HepG2 (cell line): Measurements from ENCODE around the gene COA1. TPM values are rescaled to one million over a fixed set of nuclear protein-coding genes. Genes with fewer than 3 reads are reported as not detected.

Source experiments
- ATAC-seq: fragments of 200-7000 bp; cut with Tn5 transposase; 3 replicates; pipeline ENCODE4 v1.9.1; 2020; ENCODE audit warnings: mild to moderate bottlenecking, moderate library complexity
- BruUV-seq: library from RNA; stranded (reverse); fragments of 400-500 nt; replicated peaks from 2 replicates; lab custom pipeline; 2021; lab: Mats Ljungman, UMichigan
- CTCF ChIA-PET: fragments of 300-600 bp; formaldehyde crosslinking; extraction: SDS; loops from one replicate; lab custom pipeline; 2021; ENCODE audit warnings: low total read pairs, inconsistent platforms, low intra/inter-chr PET ratio; lab: Yijun Ruan, JAX
- POLR2A ChIA-PET: fragments of 350-600 bp; sonication (Branson Sonifier 250); formaldehyde crosslinking; loops from one replicate; lab custom pipeline; 2020; ENCODE audit warnings: antibody characterized with exemption, inconsistent platforms; lab: Yijun Ruan, JAX
- DNase-seq: peaks from one replicate; pipeline ENCODE4 v3.0.0-alpha.2; 2015; ENCODE audit warnings: low spot score
- FAIRE-seq: peaks from 3 replicates; lab custom pipeline; 2011; peaks lifted over from hg19 to GRCh38; lab: Jason Lieb, UNC
- H2AFZ ChIP-seq: one replicate; pipeline ENCODE4 v1.6.1; 2011; ENCODE audit warnings: low read length, inconsistent platforms
- H3K27ac ChIP-seq: fragments of 300-600 bp; 3 replicates; pipeline ENCODE4 v1.8.0; 2011; ENCODE audit warnings: mixed run types, mild to moderate bottlenecking, mixed read lengths, low read length, inconsistent platforms; ENCODE audit not compliant: insufficient read depth; ENCODE audit errors: extremely low read length
- H3K27me3 ChIP-seq, 2 experiments: fragments of 200-600 bp in 1 of 2; 2 replicates in 1 of 2; 3 replicates in 1 of 2; pipeline versions ENCODE4 v1.6.0 to v1.8.0; 2011; ENCODE audit warnings: low read length in 2 of 2, mild to moderate bottlenecking in 2 of 2, moderate library complexity in 2 of 2, inconsistent platforms in 1 of 2; ENCODE audit not compliant: insufficient read depth in 2 of 2, control insufficient read depth in 1 of 2
- H3K36me3 ChIP-seq, 2 experiments: fragments of 200-600 bp in 1 of 2; replicated peaks in 1 of 2; 2 replicates in 1 of 2; 3 replicates in 1 of 2; pipeline versions ENCODE4 v1.5.1 to v1.8.0; 2011; ENCODE audit warnings: low read length in 2 of 2, inconsistent platforms in 1 of 2; ENCODE audit not compliant: insufficient read depth in 2 of 2, control insufficient read depth in 1 of 2
- H3K4me1 ChIP-seq: 2 replicates; pipeline ENCODE4 v1.5.1; 2012; ENCODE audit warnings: low read length, inconsistent platforms; ENCODE audit not compliant: insufficient read depth
- H3K4me2 ChIP-seq: 2 replicates; pipeline ENCODE4 v1.6.0; 2011; ENCODE audit warnings: low read depth, low read length, inconsistent platforms
- H3K4me3 ChIP-seq, 3 experiments: fragments of 200-600 bp in 1 of 3; sonication (generic), shearing (Covaris generic) in 1 of 3; replicated peaks in 1 of 3; 2 replicates each; pipeline ENCODE4 v1.5.1; 2011 to 2016; ENCODE audit warnings: low read length in 3 of 3, inconsistent platforms in 2 of 3, low read depth in 2 of 3, mild to moderate bottlenecking in 2 of 3, control low read depth in 1 of 3, mixed read lengths in 1 of 3; ENCODE audit not compliant: insufficient read depth in 1 of 3
- H3K79me2 ChIP-seq: one replicate; pipeline ENCODE4 v1.6.1; 2011; ENCODE audit warnings: low read length, inconsistent platforms; ENCODE audit not compliant: insufficient read depth
- H3K9ac ChIP-seq: 2 replicates; pipeline ENCODE4 v1.6.0; 2011; ENCODE audit warnings: mild to moderate bottlenecking, low read depth, low read length, inconsistent platforms; ENCODE audit not compliant: insufficient read depth
- H3K9me3 ChIP-seq: 2 replicates; pipeline ENCODE4 v1.5.1; 2012; ENCODE audit warnings: mild to moderate bottlenecking, low read length
- H4K20me1 ChIP-seq: 2 replicates; pipeline ENCODE4 v1.6.0; 2011; ENCODE audit warnings: inconsistent platforms, mild to moderate bottlenecking, low read length, moderate library complexity; ENCODE audit not compliant: insufficient read depth
- ASH2L ChIP-seq: fragments of 300-600, 200-600 bp; sonication (generic); IDR thresholded peaks from 2 replicates; pipeline ENCODE4 v1.7.0; 2017; ENCODE audit warnings: low read depth, mild to moderate bottlenecking, moderate library complexity, mixed read lengths, low read length; ENCODE audit not compliant: insufficient read length
- CEBPB ChIP-seq: IDR thresholded peaks from 2 replicates; pipeline ENCODE4 v1.6.1; 2011; ENCODE audit warnings: low read depth, low read length, improper control_type of control experiment, borderline replicate concordance
- GABPB1 ChIP-seq: IDR thresholded peaks from 2 replicates; pipeline ENCODE4 v1.6.1; 2016; ENCODE audit warnings: mild to moderate bottlenecking, missing genetic modification reagents, moderate library complexity, missing compliant biosample characterization
- GMEB1 ChIP-seq: sonication (generic); formaldehyde crosslinking; IDR thresholded peaks from 2 replicates; pipeline ENCODE4 v1.5.1; 2020; ENCODE audit warnings: missing genetic modification reagents, mild to moderate bottlenecking, borderline replicate concordance
- KAT7 ChIP-seq: IDR thresholded peaks from 2 replicates; pipeline ENCODE4 v1.6.1; 2018; ENCODE audit warnings: borderline replicate concordance, missing compliant biosample characterization
- KDM5B ChIP-seq: sonication (generic); formaldehyde crosslinking; IDR thresholded peaks from 2 replicates; pipeline ENCODE4 v1.4.0; 2020; ENCODE audit warnings: missing genetic modification reagents, mild to moderate bottlenecking, borderline replicate concordance
- MBNL3 ChIP-seq: fragments of 250-450 bp; sonication (Bioruptor Pico); conservative IDR thresholded peaks from 2 replicates; pipeline ENCODE4 v1.8.0; 2022; ENCODE audit warnings: mild to moderate bottlenecking, inconsistent platforms
- MXD4 ChIP-seq: IDR thresholded peaks from 2 replicates; pipeline ENCODE4 v1.6.1; 2016; ENCODE audit warnings: mild to moderate bottlenecking, missing biosample characterization, missing genetic modification reagents
- SYNCRIP ChIP-seq: fragments of 200-400 bp; formaldehyde crosslinking; IDR thresholded peaks from 2 replicates; pipeline ENCODE4 v1.6.1; 2018; ENCODE audit warnings: mild to moderate bottlenecking, low read depth, low read length; ENCODE audit not compliant: insufficient read depth
- THYN1 ChIP-seq: sonication (generic); formaldehyde crosslinking; IDR thresholded peaks from 2 replicates; pipeline ENCODE4 v1.8.1; 2023; ENCODE audit warnings: low read depth, mild to moderate bottlenecking, moderate library complexity, missing genetic modification reagents, borderline replicate concordance
- UBTF ChIP-seq: sonication (generic); formaldehyde crosslinking; IDR thresholded peaks from 2 replicates; pipeline ENCODE4 v1.4.0; 2020; ENCODE audit warnings: mild to moderate bottlenecking, missing genetic modification reagents
- YEATS2 ChIP-seq: sonication (generic); formaldehyde crosslinking; IDR thresholded peaks from 2 replicates; pipeline ENCODE4 v1.4.0; 2020; ENCODE audit warnings: missing genetic modification reagents, borderline replicate concordance
- ZNF549 ChIP-seq: sonication (generic); formaldehyde crosslinking; IDR thresholded peaks from 2 replicates; pipeline ENCODE4 v1.5.0; 2020; ENCODE audit warnings: missing genetic modification reagents
- ZNF790 ChIP-seq: sonication (generic); formaldehyde crosslinking; IDR thresholded peaks from 2 replicates; pipeline ENCODE4 v1.8.0; 2022; ENCODE audit warnings: missing genetic modification reagents, mild to moderate bottlenecking, borderline replicate concordance
- WGBS: methylation state at CpG from one replicate; pipeline ENCODE4 v1.1.6; 2017; ENCODE audit warnings: low lambda C conversion rate; 5-methylcytosine and 5-hydroxymethylcytosine counted together
- in situ Hi-C: cut with HindIII; loops from 2 replicates; pipeline ENCODE4 v1.10.0; 2017; ENCODE audit warnings: low pct_unique_long_range_greater_than_20kb; ENCODE audit not compliant: extremely low pct_ligation_motif_present
- intact Hi-C: fragments of 100-400 bp; cut with micrococcal nuclease; formaldehyde crosslinking; loops from one replicate; pipeline ENCODE4 v1.10.0; 2022; ENCODE audit not compliant: unreplicated experiment
- polyA plus RNA-seq, 8 experiments: library from polyadenylated mRNA; depleted of rRNA in 3 of 8; stranded (reverse) in 7 of 8; unstranded in 1 of 8; fragments of >200 nt; fragmentation: Illumina TruSeq in 4 of 8; extraction: Trizol in 4 of 8; gene quantifications; 2 replicates each; pipeline versions ENCODE4 v1.2.1 to v1.2.3, GENCODE V29; 2011 to 2016; ENCODE audit warnings: low read depth in 4 of 8, missing spikeins in 1 of 8, mixed read lengths in 1 of 8; ENCODE audit not compliant: insufficient read depth in 1 of 8
- total RNA-seq, 5 experiments: library from RNA; depleted of rRNA; stranded (reverse); fragments of >200 nt; fragmentation: Illumina TruSeq; extraction: Trizol; gene quantifications; 2 replicates each; pipeline ENCODE4 v1.2.3, GENCODE V29; 2016; ENCODE audit warnings: low read depth in 1 of 5
- TF ChIP-seq, protein P1 (sequence below): sonication (generic); formaldehyde crosslinking; IDR thresholded peaks from 2 replicates; pipeline ENCODE4 v1.4.0; 2020; ENCODE audit warnings: missing genetic modification reagents, low read depth, mild to moderate bottlenecking, borderline replicate concordance

Gene COA1
- total and polyA plus RNA-seq, 2 of the 13 experiments (the other 11 are each of a cell fraction or from before 2014, with no cell fraction given) = 33.2 to 65.7 TPM

DNA sequence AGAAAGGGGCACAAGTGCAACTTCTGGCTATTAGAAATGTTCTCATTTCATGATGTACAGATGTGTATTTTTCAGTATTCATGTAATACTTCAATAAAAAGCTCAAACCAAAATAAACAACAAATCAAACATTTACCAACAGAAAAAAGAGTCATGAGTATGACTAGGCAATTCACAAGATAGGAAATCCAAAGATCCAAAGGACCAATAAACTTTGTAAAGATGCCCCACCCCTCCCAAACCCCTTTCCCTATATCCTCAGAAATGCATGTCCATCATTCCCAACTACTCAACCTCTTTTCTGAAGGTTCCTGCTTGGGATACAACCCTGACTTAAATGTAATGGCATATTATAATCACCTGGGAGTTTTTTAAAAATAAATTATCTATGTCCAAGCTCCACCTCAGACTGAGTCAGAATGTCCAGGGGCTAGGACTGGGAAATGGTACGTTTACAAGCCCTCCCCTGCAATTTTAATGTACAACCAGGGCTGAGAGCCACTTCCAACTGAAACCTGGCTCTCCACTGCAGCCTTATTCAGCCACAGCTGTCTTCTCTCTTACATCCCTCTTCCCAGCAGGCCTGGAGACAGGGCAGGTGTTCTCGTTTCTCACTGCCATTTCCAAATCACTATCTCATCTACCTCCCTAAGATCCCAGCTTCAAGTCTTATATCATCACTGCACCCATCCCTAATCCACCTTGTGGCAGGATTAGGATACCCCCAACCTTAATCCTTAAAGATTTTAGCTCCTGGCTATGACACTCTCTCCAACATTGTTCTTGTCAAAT lies 36.5 kb downstream of the COA1 start (continued):
- TF ChIP-seq GMEB1 (no peak), GABPB1 (CRISPR knock-in tag) (no peak)

DNA sequence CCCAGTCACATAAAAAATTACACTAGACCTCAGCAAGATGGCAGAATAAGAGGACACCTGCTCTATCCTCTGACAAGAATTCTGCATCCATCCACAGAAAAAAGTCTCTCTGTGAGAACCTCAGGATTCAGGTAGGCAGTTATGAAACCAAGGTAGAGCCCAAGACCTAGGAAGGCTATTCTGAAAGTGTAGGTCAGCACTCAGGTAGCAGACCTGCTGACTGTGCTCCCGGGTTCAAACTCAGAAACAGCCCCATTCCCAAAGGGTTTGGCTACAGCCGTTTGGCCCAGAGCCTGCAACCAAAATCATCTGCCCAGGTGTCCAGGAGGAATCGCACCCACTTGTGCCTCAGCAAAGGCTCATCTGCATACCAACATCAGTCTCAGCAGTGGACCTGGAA lies 37.7 kb downstream of the COA1 start:
- intact Hi-C loops = loop anchor here (5.0 kb wide), 1 partner anchor 34 kb away; no protein-coding TSS in a partner anchor
- no peak overlapping the region for H3K4me3 ChIP-seq
- WGBS = 96% methylated on average over 3 of the region's 3 CpGs
- no peak overlapping the region for H3K4me2 ChIP-seq
- H2AFZ ChIP-seq = no peak overlapping the region
- H3K36me3 ChIP-seq = no peaks in the 10 kb centered on the region
- no peak overlapping the region for H3K27ac ChIP-seq
- BruUV-seq = no TSS peak
- H3K4me1 ChIP-seq = peaks cover 55% of the 10 kb centered on the region
- no peak for ATAC-seq
- H3K27me3 ChIP-seq = no peaks in the 10 kb centered on the region
- DNase-seq = no peak
- in situ Hi-C loops = loop anchor here (10.0 kb wide), 1 partner anchor 47 kb away; no protein-coding TSS in a partner anchor
- H3K79me2 ChIP-seq = peaks cover 97% of the 10 kb centered on the region
- ChIA-PET CTCF (no interaction called here), POLR2A (interaction anchor here (2.7 kb wide), 1 partner anchor 109 kb away, joined by 17 read pairs; the partner anchor contains the start of gene STK17A)
- no peak for FAIRE-seq
- H3K9me3 ChIP-seq = no peaks in the 10 kb centered on the region
- H4K20me1 ChIP-seq = no peaks in the 10 kb centered on the region; the same call in 1 of the 2 replicates
- H3K9ac ChIP-seq = no peak overlapping the region
- TF ChIP-seq ZNF549 = no peak
- TF ChIP-seq YEATS2 (CRISPR knock-in tag) = no peak
- no peak for TF ChIP-seq KDM5B (CRISPR knock-in tag)
- TF ChIP-seq ASH2L = no peak
- TF ChIP-seq UBTF = no peak
- no peak for TF ChIP-seq KAT7 (CRISPR knock-in tag)
- no peak for TF ChIP-seq CEBPB
- TF ChIP-seq, protein P1, sequence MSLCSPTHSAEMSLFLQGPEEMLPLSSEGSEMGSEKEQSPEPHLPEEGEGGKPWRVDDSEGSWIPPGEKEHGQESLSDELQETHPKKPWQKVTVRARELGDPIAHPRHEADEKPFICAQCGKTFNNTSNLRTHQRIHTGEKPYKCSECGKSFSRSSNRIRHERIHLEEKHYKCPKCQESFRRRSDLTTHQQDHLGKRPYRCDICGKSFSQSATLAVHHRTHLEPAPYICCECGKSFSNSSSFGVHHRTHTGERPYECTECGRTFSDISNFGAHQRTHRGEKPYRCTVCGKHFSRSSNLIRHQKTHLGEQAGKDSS = no peak
- TF ChIP-seq THYN1 = no peak
- TF ChIP-seq MXD4 (CRISPR knock-in tag) = no peak
- no peak for TF ChIP-seq MBNL3 (CRISPR knock-in tag)
- no peak for TF ChIP-seq ZNF790 (CRISPR knock-in tag)
- TF ChIP-seq SYNCRIP = no peak
